H4 (cell line): ENCODE data around the gene TMEM187. TPM values are rescaled to one million over a fixed set of nuclear protein-coding genes. Genes with fewer than 3 reads are reported as not detected.

Experiments
- total RNA-seq: library from RNA; depleted of rRNA; stranded (reverse); fragments of >200 nt; shearing (Covaris generic); gene quantifications from 2 replicates; pipeline ENCODE4 v1.2.3, GENCODE V29; 2014; rRNA removed

Gene TMEM187
- total RNA-seq, 1 experiment from 2014 or later = 2.2 TPM

Other genes starting within 250 kb of the TMEM187 start
- 233 and 264 TPM in 2 replicates for gene BCAP31, start 248.4 kb upstream of the TMEM187 start, total RNA-seq
- gene ABCD1, start 247.9 kb upstream of the TMEM187 start, total RNA-seq = 8.6 and 9.1 TPM in 2 replicates
- 0.60 and 1.6 TPM in 2 replicates for gene PLXNB3, start 208.5 kb upstream of the TMEM187 start, total RNA-seq
- 0.06 and 0.35 TPM in 2 replicates for gene SRPK3, start 191.7 kb upstream of the TMEM187 start, total RNA-seq
- gene IDH3G, start 178.4 kb upstream of the TMEM187 start, total RNA-seq = 68.9 and 78.0 TPM in 2 replicates
- gene SSR4, start 178.1 kb upstream of the TMEM187 start, total RNA-seq = 254 and 289 TPM in 2 replicates
- 3.8 and 4.0 TPM in 2 replicates for gene PDZD4, start 142.2 kb upstream of the TMEM187 start, total RNA-seq
- 7.9 and 9.7 TPM in 2 replicates for gene L1CAM, start 86.6 kb upstream of the TMEM187 start, total RNA-seq
- 0.14 and 0.33 TPM in 2 replicates for gene AVPR2, start 68.1 kb upstream of the TMEM187 start, total RNA-seq
- 0.31 and 0.82 TPM in 2 replicates for gene ARHGAP4, start 46.5 kb upstream of the TMEM187 start, total RNA-seq
- 167 and 216 TPM in 2 replicates for gene NAA10, start 37.7 kb upstream of the TMEM187 start, total RNA-seq
- 0.10 TPM in 1 of 2 replicates, not detected in the other for gene RENBP, start 28.1 kb upstream of the TMEM187 start, total RNA-seq
- gene HCFC1, start 936 bp upstream of the TMEM187 start, total RNA-seq = 19.4 and 23.5 TPM in 2 replicates
- gene IRAK1, start 47.1 kb downstream of the TMEM187 start, total RNA-seq = 50.0 and 58.6 TPM in 2 replicates
- 24.9 and 28.3 TPM in 2 replicates for gene MECP2, start 125.0 kb downstream of the TMEM187 start, total RNA-seq
- gene OPN1LW, start 171.5 kb downstream of the TMEM187 start, total RNA-seq = not detected in 2 replicates
- gene OPN1MW, start 209.8 kb downstream of the TMEM187 start, total RNA-seq = not detected in 2 replicates
- not detected in 2 replicates for gene OPN1MW2, start 247.0 kb downstream of the TMEM187 start, total RNA-seq